GM18517 (cell line): ENCODE data around the gene PPIH.
"Not testable (repeated sequence)": the region's sequence is repeated elsewhere in the genome, so short reads cannot be mapped to it uniquely, and the experiment has no call there.

Experiments used
- ATAC-seq: cut with Tn5 transposase; IDR thresholded peaks from one replicate; pipeline ENCODE4 v1.9.1; 2021; ENCODE audit warnings: mild to moderate bottlenecking, moderate library complexity; ENCODE audit not compliant: unreplicated experiment

Gene PPIH

DNA sequence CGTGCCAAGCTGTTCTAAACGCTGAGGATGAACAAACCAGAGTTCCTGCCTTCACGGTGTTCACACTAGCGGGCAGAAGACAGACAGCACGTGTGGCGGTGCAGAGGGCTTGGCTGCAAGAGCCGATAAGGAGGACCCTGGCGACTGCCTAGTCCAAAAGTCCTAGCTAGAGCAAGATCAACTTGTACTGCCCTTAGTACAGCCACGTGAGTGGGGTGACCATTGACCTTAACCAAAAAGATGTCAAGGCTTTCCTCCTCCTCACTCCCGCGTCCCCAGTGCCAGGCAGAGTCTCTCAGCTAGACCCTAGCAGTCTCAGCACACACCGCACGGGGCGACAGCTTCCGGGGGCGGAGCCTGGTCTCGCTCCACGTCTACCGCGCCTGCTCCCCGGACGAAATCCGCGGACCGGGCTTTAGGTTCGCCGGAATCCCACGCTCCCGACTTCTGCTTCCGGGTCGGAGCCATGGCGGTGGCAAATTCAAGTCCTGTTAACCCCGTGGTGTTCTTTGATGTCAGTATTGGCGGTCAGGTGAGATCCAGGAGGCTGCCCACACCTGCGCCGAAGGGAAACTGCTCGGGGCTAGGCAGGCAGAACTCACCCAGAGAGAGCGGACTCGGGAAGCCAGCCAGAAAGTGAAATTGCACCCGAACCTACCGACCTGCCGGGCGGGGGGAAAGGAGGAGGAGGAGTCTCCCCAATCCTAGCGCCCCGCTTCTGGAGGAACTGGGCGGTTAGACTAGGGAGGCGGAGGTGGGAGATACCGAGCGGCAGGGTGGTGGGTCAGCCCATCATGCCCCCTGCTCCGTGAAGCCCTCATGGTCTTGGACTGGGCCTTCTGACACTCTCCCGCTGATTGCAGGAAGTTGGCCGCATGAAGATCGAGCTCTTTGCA, at the start of gene PPIH:
TSS of gene PPIH (plus strand) at position 443 of the 896 bp plus-strand sequence. CDS start at position 467, 24 bp downstream.
- ATAC-seq: peak; percentile 86

DNA sequence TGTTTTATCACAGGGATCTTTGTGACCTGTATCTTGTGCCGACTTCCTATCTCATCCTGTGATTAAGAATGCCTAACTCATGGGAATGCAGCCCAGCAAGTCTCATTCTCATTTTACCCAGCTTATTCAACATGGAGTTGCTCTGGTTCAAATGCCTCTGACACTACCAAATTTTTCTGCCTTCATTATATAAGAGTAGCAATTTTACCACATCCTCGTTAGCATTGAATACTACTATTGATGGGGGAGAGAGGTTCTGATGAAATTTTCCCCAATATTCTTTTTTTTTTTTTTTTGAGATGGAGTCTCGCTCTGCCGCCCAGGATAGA, 44.5 kb upstream of the PPIH start:
- no peak for ATAC-seq

DNA sequence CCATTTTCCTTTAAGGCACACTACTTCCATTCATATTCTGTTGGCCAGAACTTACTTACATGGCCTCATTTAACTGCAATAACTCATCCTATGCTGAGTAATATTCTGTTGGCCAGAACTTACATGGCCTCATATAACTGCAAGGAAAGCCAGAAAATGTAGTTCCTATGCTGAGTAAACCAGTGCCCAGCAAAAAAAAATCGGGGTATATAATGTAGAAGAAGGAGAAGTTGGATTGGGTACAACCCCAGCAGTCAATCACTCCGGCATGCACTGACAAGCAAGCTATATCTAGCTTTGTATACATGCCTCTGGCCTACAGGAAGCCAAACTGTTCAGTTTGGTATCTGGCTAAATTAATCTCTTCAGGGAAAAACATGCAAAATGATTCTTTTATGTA, 39.4 kb upstream of the PPIH start:
- ATAC-seq: no peak

DNA sequence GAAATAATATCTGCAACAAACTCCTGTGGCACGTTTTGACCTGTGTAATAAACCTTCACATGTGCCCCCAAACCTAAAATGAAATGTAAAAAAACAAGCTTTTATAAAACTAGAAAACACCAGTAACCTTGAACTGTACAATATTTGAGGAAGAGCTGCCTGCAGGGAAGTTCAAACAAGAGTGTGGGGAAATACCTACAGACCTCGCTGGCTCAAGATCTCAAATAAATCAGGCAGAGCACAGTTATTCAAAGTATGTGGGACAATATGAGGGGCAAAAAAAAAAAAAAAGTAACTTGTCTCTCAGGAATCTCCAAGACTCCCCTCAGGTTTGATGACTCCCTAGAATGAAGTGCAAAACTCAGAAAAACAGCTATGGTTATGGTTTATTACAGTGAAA, 37.9 kb upstream of the PPIH start:
- ATAC-seq: no peak

DNA sequence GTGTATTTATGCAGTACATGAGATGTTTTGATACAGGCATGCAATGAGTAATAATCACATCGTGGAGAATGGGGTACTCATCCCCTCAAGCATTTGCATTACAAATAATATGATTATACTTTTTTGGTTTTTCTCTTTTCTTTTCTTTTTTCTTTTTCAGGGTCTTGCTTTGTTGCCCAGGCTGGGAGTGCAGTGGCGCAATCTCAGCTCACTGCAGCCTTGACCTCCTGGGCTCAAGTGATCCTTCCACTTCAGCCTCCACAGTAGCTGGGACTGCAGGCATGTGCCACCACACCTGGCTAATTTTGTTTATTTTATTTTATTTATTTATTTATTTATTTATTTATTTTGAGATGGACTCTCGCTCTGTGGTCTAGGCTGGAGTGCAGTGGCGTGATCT, 37.0 kb upstream of the PPIH start:
- not testable (repeated sequence) for ATAC-seq

DNA sequence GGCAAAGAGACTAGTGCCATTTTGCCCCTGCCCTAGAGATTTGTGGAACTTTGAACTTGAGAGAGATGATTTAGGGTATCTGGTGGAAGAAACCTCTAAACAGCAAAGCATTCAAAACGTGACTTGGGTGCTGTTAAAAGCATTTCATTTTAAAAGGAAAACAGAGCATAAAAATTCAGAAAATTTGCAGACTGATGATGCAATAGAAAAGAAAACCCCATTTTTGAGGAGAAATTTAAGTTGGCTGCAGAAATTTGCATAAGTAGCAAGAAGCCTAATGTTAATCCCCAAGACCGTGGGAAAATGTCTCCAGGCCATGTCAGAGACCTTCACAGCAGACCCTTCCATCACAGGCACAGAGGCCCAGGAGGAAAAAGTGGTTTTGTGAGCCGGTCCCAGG, 31.0 kb upstream of the PPIH start:
- not testable (repeated sequence) for ATAC-seq

DNA sequence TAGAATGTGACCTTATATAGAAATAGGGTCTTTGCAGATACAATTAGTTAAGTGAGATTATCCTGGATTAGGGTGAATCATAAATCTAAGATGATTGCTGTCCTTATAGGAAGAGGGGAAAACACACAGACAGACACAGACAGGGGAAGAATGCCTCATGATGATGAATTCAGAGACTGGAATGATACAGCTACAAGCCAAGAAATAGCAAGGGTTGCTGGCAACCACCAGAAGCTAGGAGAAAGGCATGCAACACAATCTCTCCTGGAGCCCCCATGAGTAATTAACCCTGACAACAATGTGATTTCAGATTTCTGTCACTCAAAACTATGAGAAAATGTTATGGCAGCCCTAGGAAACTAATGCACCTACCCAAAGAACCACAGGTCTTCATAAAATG, 19.1 kb upstream of the PPIH start:
- ATAC-seq: no peak

DNA sequence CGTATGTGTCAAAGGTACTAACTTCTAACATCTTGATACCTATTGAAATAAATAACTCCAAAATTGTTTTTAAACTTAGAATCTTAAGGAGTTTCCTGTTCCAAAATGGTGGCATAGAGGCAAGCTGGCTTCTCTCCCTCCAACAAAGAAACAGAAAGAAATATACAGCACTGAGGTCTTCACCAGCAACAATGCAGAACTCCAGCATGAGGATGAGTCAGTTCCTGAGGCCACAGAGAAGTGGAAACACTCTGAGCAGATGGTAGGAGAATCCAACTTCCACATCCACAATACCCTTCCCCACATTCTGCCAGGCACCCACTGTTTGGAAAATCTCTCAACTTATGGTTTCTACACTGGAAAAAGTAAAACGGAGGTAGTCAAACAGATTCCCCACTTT, 12.2 kb upstream of the PPIH start:
- no peak for ATAC-seq

DNA sequence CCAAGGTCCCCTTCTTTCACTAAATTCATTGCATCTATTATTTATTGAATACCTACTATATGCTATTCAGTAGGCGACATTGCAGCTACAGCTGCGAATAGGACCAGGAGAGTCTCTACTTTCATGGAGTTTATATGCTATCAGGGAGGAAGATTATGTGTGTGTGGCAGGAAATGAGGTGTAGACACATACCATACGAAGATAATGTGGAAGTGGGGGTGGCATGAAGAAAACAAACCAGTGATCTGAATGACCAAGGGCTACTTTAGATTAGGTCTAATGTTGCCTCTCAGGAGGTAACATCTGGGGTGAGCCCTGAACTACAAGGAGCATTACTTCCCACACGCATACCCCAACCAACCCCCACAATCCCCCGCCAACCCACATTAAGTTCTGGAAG, 1.0 kb upstream of the PPIH start:
- ATAC-seq: no peak

DNA sequence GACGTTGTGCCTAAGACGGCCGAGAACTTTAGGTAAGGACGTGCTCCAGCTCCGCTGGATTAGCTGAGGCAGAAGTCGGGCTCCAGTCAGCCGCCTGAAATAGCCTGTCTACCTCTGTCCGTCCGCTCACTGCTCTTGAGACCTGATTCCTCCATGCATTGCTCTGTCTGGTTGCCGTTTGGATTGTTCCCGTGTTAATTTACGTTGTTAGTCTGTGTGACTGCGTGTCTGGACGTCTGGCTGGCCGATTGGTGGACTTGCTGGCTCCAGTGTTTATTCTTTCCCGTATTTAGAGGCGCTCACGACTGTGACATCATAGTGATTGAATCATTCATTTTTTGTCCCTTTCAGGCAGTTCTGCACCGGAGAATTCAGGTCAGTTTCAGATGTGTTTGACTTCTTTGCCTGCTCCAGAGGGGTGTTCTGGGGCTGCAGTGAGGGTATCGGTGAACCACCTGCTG, 684 bp downstream of the PPIH start:
- ATAC-seq: peak; percentile 1

DNA sequence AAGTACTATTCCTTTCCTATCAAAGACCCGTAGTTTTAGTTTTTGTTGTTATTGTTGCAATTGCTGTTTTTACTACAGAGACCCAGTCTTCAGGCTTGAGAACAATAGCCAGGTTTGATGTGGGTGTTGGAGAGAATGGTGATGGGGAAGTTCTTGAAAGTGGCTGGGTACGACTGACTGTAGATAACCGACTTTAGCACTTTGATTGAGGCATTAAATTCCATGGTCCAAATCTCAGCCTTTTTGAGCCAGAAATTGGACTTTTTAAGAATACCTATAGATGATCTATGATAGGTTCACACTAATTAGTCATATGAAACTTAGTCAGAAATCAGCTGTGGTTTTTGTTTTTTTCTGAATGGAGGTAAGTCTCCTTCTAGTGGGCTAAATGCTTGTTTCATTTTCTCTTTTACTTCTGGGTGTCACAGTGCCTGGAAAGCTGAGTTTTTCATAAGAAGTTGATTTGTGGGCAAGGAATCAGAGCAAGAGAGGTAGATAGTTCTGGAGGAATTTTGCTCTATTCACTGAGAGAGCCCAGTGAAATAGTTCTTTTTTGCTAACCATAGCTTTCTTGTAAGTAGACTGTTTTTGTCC, 2.8 kb downstream of the PPIH start:
- ATAC-seq: no peak

DNA sequence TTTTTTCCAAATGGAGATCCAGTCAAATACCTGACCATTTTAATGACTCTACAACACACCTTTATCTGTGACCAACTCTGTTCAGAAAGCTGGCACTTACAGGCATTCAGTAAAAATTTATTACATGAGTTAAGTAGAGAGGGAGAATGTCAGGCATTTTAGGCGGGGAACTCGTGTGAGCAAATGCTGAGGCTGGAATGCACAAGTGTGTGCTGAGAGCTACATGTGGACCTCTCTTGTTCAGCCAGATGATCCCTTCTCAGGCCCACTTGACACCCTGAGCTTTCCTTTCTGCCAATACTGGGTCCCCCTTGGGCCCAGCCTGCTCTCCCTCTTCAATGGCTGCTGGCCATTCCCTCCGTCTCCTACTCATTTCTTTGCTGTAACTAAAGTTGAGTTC, 11.7 kb downstream of the PPIH start:
- ATAC-seq: no peak

DNA sequence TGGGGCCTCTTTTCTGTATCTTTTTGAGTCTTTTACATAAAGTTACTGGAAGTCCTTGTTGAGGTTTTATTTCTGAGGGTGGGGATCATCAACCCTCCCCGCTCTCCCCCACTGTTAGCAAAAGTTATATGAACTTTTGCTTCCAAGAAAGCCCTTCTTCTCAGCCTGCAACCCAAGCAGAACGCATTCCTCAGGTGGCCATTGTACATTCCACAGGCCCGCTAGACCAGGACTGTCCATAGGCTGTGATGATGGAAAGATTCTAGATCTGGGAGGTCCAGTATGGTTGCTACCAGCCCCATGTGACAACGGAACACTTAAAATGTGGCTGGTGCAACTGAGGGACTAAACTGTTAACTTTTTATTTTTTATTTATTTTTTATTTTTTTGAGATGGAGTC, 12.2 kb downstream of the PPIH start:
- no peak for ATAC-seq

DNA sequence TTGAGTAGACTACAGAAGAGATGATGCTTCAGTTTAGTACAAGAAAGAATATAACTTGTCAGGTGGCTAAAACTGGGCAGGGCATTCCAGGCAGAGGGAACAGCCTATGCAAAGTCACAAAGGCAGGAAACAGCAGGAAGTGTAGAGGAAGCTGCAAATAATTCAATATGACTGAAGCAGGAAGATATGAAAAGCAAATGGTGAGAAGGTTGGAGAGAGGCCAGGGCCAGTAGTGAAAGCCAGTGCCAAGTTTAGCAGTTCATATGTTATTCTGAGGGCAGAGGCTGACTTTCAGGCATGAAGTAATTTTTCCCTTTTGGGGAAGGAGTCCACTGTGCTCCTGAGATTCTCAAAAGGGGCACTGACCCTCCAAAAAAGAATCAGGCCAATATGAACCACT, 16.0 kb downstream of the PPIH start:
- no peak for ATAC-seq

DNA sequence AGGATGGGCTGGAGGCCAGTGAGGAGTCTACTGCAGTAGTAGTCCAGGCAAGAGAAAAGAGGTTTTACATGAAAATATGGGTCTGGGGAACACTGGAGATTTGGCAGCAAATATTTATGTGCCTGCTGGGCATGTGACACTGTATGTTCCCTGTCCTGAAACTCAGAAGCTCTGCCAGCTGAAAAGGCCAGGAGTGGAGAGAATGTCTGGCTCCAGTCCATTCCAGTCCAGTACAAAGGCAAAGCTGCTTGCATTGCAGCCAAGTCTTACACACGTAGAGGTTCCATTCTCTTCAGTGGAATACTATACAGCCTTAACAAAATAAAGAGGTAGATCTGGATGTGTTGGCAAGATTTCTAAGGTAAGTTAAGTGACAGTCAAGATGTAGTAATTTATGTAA, 16.5 kb downstream of the PPIH start:
- no peak for ATAC-seq

DNA sequence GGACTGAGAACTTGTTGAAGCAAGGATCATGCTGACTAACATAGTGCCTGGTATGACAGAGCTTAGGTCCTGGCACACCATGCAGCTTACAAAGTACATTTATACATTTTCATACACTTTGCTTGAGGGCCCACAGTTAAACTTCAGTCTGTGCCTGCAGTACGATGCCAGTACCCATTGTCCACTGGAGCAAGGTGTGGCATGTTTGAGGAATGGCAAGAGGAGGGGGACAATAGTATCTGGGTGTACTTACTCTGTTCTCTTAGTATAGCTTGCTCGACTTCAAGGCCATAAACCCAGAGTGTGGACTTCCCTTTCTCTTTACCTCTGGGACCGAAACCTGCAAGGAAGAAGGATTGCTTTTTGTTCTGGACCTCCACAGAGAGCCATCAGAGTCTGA, 17.2 kb downstream of the PPIH start:
- no peak for ATAC-seq

DNA sequence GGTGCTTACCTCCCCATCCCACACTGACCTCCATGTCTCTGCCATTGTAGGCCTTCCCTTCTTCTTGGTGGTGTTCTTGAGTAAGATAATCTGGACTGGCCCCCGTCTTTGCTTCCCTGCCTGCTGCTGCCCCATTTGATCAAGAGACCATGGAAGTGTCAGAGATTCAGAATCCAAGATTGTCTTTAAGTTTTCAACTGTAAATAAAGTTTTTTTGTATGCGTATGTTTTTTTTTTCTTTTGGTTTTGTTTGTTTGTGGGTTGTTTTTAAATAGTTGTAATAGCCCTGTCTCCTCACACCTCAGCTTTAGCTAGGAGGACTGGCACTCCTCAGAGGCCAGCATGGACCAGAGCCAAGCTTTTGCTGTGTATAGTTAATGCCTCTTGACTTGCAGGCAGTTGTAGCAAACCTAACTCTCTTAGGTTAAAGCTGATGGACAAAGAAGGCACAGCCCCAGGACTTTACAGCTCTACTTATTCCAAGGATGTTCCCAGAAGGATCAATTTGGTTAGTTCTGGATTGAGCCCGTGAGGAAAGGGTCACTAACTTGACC, 18.4 kb downstream of the PPIH start:
- no peak for ATAC-seq

DNA sequence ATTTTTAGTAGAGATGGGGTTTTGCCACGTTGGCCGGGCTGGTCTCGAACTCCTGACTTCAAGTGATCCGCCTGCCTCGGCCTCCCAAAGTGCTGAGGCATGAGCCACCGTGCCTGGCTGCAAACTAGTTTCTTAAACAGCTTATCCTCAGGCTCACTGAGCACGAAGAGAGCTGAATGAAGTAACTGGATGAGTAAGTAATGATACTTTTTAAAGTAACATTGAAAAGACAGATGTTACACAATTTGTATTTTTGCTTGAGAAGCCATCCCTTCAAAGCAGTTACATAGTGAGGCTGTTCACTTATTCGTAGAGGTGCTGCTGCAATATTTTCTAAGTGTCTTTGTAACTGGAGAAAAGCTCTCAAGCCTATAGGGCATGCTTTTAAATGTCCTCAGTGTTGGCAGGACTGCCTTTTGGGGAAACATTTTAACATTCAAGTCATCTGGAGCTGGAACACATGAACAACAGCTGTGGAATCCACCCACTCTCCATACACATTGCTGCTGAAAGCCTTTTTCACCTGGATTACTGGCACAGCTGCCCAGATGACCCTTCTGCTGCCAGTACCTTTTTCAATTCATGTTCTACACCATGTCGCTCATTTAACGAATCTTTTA, 21.3 kb downstream of the PPIH start:
- ATAC-seq: no peak

DNA sequence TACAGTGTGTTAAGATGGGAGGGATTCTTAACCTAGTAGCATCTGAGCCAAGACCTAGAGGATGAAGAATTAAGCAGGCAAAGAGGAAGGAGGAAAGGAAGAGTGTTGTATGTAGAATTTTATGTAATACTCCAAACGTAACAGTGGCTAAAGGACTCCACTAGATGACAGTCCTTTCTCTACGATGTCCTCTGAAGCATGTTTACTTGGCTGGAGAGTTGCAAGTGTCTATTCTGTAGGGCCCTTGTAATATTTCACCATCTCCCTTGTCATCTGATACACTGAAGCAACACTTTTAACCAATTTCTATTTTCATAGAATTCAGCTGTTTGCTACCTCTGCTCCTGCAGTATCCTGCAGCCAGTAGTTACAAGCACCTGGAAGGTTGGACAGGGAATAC, 21.8 kb downstream of the PPIH start:
- no peak for ATAC-seq

DNA sequence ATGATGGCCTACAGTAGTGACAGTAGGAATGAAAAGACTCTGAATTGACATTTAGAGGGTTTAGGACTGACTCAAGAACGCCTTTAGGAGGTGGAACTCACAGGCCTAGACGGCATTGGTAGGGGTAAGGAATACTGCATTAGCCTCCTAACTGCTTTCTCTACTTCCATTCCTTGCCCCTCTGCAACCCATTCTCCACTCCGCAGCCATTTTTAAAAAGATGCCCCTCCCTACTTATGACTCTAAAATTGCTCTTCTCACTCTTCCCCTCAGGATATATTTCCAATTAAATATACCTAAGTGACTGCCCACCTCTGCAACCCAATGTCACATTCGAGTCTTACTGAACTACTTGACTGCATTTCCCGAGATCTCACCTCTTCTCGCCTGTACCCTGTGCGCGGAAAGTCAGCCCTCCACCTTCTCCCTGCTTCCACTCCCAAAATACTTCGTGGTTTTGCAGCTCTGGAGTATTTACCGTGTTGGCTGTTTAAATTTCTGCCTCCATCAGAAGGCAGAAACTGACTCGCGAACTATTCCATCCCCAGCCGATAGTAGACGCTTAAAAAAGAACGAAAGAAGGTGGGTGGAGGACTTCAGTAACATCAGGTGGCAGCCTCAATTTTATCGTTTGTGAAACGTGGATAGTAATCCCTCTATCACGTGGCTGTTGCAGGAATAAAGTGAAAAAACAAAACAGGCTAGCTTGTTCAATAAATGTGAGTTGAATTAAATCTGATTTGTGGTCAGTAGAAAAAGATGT, 22.9 kb downstream of the PPIH start:
- ATAC-seq: no peak
